Suppressor macrophage treated with lipopolysaccharide for 4 hours (primary cell): ENCODE data around the gene SPECC1.

ENCODE experiments used
- DNase-seq: peaks from one replicate; pipeline ENCODE4 v3.0.0-alpha.2; 2020

The SPECC1 gene

GRCh38 chr17:20280851-20281250, 271.7 kb downstream of the SPECC1 start:
- DNase-seq: peak; percentile 90

GRCh38 chr17:20281860-20282259, 272.7 kb downstream of the SPECC1 start:
- DNase-seq: peak; percentile 94

GRCh38 chr17:20282526-20283308, 273.6 kb downstream of the SPECC1 start:
- no peak for DNase-seq

- no peak for DNase-seq
Measured at GRCh38 chr17:20284022-20284421, 274.9 kb downstream of the SPECC1 start.

- DNase-seq: no peak
Measured at GRCh38 chr17:20284570-20285295, 275.6 kb downstream of the SPECC1 start.

- no peak for DNase-seq
Measured at GRCh38 chr17:20289984-20290383, 280.8 kb downstream of the SPECC1 start.

GRCh38 chr17:20291853-20292252, 282.7 kb downstream of the SPECC1 start:
- DNase-seq: no peak

- DNase-seq: no peak
Measured at GRCh38 chr17:20293501-20293900, 284.3 kb downstream of the SPECC1 start.

- no peak for DNase-seq
Measured at GRCh38 chr17:20294120-20294519, 285.0 kb downstream of the SPECC1 start.

GRCh38 chr17:20299013-20299412, 289.9 kb downstream of the SPECC1 start:
- DNase-seq: no peak

GRCh38 chr17:20300436-20300934, 291.3 kb downstream of the SPECC1 start:
- DNase-seq: no peak

- DNase-seq: no peak
Measured at GRCh38 chr17:20302246-20302917, 293.2 kb downstream of the SPECC1 start.

GRCh38 chr17:20304961-20305360, 295.8 kb downstream of the SPECC1 start:
- no peak for DNase-seq

- DNase-seq: no peak
Measured at GRCh38 chr17:20306924-20307323, 297.8 kb downstream of the SPECC1 start.

GRCh38 chr17:20307326-20307910, 298.3 kb downstream of the SPECC1 start:
- DNase-seq: peak; percentile 85

GRCh38 chr17:20310481-20310880, 301.3 kb downstream of the SPECC1 start:
- no peak for DNase-seq

GRCh38 chr17:20313306-20313705, 304.1 kb downstream of the SPECC1 start:
- no peak for DNase-seq

- DNase-seq: no peak
Measured at GRCh38 chr17:20313891-20314290, 304.7 kb downstream of the SPECC1 start.

- DNase-seq: no peak
Measured at GRCh38 chr17:20314834-20315233, 305.7 kb downstream of the SPECC1 start.

- no peak for DNase-seq
Measured at GRCh38 chr17:20315311-20315710, 306.2 kb downstream of the SPECC1 start.

- DNase-seq: no peak
Measured at GRCh38 chr17:20315821-20316220, 306.7 kb downstream of the SPECC1 start.

- peak; percentile 74 for DNase-seq
Measured at GRCh38 chr17:20320535-20321229, 311.5 kb downstream of the SPECC1 start.
